ENCODE data around the gene AP2B1. TPM values are rescaled to one million over a fixed set of nuclear protein-coding genes. Genes with fewer than 3 reads are reported as not detected.

The AP2B1 gene
- total and polyA plus RNA-seq, 2 experiments from 2014 or later: 54.7 to 90.9 TPM

DNA sequence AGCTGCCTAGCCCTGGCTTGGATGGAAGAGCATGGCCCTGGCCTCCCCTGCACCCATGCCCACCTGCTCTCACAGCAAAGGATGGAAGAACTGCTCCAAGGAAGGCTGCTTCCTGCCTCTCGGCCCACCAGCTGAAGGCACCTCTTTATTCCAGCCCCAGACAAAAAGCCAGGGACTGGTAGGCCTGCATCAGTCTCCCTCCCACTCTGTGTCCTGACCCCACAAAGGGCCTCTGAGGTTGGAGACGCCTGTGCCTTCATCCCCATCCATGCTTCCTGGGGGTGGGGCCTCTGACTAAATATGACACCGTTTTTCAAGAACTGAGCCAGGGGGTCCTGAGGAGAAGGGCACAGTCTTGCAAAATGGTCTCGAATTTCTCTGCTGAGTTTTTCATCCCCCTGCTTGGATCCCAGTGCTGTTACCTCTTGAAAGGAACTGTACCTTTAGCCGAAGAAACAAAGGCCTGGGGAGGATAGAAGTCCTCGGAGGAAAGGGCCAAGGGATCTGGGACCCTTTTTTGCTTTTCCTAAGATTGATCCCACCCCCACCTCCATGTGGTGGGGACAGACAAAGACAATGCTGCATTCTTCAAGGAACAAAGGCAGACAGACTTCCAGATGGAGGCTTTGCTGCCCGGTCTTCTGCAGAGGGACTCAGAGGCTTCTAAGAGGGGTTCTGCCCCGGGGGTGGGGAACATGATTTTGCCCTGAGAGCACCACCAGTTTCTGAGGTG, 178.8 kb downstream of the AP2B1 start:
- no peak for DNase-seq (ENCODE audit: low read depth in 1 of 2, low spot score in 1 of 2)
- Histone ChIP-seq H3K4me1 (ENCODE audit: low read depth) (no peaks in the 10 kb centered on the region), H3K4me3 (no peak overlapping the region), H3K27ac (no peak overlapping the region), H3K36me3 (no peaks in the 10 kb centered on the region), H3K27me3 (peaks cover 13% of the 10 kb centered on the region), H3K9me3 (ENCODE audit: low read depth) (no peaks in the 10 kb centered on the region)
- TF ChIP-seq, protein P1, sequence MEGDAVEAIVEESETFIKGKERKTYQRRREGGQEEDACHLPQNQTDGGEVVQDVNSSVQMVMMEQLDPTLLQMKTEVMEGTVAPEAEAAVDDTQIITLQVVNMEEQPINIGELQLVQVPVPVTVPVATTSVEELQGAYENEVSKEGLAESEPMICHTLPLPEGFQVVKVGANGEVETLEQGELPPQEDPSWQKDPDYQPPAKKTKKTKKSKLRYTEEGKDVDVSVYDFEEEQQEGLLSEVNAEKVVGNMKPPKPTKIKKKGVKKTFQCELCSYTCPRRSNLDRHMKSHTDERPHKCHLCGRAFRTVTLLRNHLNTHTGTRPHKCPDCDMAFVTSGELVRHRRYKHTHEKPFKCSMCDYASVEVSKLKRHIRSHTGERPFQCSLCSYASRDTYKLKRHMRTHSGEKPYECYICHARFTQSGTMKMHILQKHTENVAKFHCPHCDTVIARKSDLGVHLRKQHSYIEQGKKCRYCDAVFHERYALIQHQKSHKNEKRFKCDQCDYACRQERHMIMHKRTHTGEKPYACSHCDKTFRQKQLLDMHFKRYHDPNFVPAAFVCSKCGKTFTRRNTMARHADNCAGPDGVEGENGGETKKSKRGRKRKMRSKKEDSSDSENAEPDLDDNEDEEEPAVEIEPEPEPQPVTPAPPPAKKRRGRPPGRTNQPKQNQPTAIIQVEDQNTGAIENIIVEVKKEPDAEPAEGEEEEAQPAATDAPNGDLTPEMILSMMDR (IDR thresholded peaks at IDR 0.05; ENCODE audit: low read depth, low read length): no peak

- H3K36me3 ChIP-seq: no peaks in the 10 kb centered on the region
- DNase-seq (ENCODE audit: low read depth in 1 of 2, low spot score in 1 of 2): no peak
- H3K9me3 ChIP-seq (ENCODE audit: low read depth): no peaks in the 10 kb centered on the region
- TF ChIP-seq, protein P1 (IDR thresholded peaks at IDR 0.05; ENCODE audit: low read depth, low read length): no peak
- H3K4me1 ChIP-seq (ENCODE audit: low read depth): no peaks in the 10 kb centered on the region
- H3K27me3 ChIP-seq: peaks cover 13% of the 10 kb centered on the region
- H3K27ac ChIP-seq: no peak overlapping the region
- no peak overlapping the region for H3K4me3 ChIP-seq
These were observed 179.4 kb downstream of the AP2B1 start for GRCh38 chr17:35766489-35766877.

DNA sequence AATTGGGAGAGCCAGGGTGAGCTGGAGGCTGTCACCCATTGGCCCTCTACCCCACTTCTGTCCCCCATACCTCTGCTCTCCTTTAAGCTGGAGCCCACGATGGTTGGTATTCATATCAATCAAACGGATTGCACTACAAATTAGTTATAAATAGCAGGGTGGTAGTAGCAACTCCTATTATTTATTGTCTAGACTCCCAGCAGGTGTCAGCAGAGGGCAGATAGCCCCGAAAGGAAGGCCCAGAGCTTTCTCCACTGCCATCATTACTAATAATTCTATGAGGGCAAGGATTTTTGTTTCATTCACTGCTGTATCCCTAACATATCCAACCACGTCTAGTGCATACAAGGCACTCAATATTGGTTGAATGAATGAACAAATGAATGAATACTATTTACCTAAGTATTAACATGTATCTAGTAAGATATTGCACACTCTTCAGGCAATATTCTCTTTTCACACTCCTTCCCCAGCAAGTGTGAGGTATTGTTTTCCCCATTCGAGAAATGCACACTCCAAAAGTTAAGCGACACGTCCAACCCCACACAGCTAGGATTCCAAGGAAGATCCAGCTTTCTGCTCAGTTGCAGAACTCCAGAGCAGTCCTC, 179.9 kb downstream of the AP2B1 start:
- peak; percentile 60 to 70 for DNase-seq (ENCODE audit: low read depth in 1 of 2, low spot score in 1 of 2)
- Histone ChIP-seq H3K4me1 (ENCODE audit: low read depth) (no peaks in the 10 kb centered on the region), H3K36me3 (no peaks in the 10 kb centered on the region), H3K9me3 (ENCODE audit: low read depth) (no peaks in the 10 kb centered on the region), H3K27ac (no peak overlapping the region), H3K4me3 (no peak overlapping the region), H3K27me3 (peaks cover 13% of the 10 kb centered on the region)
- TF ChIP-seq, protein P1 (IDR thresholded peaks at IDR 0.05; ENCODE audit: low read depth, low read length): peak; percentile 65

- no peak overlapping the region for H3K27ac ChIP-seq
- DNase-seq (ENCODE audit: low read depth in 1 of 2, low spot score in 1 of 2): no peak
These were observed 181.7 kb downstream of the AP2B1 start for GRCh38 chr17:35768797-35769196.

GRCh38 chr17:35769895-35770486, 182.9 kb downstream of the AP2B1 start:
- H3K36me3 ChIP-seq: no peaks in the 10 kb centered on the region
- peaks cover 13% of the 10 kb centered on the region for H3K27me3 ChIP-seq
- no peak overlapping the region for H3K4me3 ChIP-seq
- TF ChIP-seq, protein P1 (IDR thresholded peaks at IDR 0.05; ENCODE audit: low read depth, low read length): peak; percentile 8
- H3K9me3 ChIP-seq (ENCODE audit: low read depth): no peaks in the 10 kb centered on the region
- H3K4me1 ChIP-seq (ENCODE audit: low read depth): peaks cover 16% of the 10 kb centered on the region
- H3K27ac ChIP-seq: no peak overlapping the region
- no peak for DNase-seq (ENCODE audit: low read depth in 1 of 2, low spot score in 1 of 2)

More at GRCh38 chr17:35768797-35769196, 181.7 kb downstream of the AP2B1 start:
- H3K27me3 ChIP-seq: peaks cover 13% of the 10 kb centered on the region
- H3K4me1 ChIP-seq (ENCODE audit: low read depth): peaks cover 4% of the 10 kb centered on the region
- H3K36me3 ChIP-seq: no peaks in the 10 kb centered on the region
- no peak overlapping the region for H3K4me3 ChIP-seq
- TF ChIP-seq, protein P1 (IDR thresholded peaks at IDR 0.05; ENCODE audit: low read depth, low read length): no peak
- H3K9me3 ChIP-seq (ENCODE audit: low read depth): no peaks in the 10 kb centered on the region
